Ishikawa (cell line): ENCODE data around the gene TMUB1.

ENCODE experiments used
- EP300 ChIP-seq: IDR thresholded peaks from 2 replicates; pipeline ENCODE4 v1.6.1; 2012; ENCODE audit warnings: borderline replicate concordance
- REST ChIP-seq: IDR thresholded peaks from 2 replicates; pipeline ENCODE4 v1.6.1; 2012; ENCODE audit warnings: low read depth, mild to moderate bottlenecking
- TF ChIP-seq, protein P1 (sequence below): IDR thresholded peaks from 2 replicates; pipeline ENCODE4 v1.6.1; 2012

DNA sequence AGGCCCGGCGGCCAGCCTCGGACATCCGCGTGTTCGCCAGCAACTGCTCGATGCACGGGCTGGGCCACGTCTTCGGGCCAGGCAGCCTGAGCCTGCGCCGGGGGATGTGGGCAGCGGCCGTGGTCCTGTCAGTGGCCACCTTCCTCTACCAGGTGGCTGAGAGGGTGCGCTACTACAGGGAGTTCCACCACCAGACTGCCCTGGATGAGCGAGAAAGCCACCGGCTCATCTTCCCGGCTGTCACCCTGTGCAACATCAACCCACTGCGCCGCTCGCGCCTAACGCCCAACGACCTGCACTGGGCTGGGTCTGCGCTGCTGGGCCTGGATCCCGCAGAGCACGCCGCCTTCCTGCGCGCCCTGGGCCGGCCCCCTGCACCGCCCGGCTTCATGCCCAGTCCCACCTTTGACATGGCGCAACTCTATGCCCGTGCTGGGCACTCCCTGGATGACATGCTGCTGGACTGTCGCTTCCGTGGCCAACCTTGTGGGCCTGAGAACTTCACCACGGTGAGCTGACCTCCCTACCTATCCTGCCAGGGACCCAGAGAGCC, 34.3 kb downstream of the TMUB1 start:
- TF ChIP-seq REST (no peak), EP300 (no peak)
- TF ChIP-seq, protein P1, sequence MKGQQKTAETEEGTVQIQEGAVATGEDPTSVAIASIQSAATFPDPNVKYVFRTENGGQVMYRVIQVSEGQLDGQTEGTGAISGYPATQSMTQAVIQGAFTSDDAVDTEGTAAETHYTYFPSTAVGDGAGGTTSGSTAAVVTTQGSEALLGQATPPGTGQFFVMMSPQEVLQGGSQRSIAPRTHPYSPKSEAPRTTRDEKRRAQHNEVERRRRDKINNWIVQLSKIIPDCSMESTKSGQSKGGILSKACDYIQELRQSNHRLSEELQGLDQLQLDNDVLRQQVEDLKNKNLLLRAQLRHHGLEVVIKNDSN: no peak
